ENCODE data around the gene MAP2K7.
A peak's percentile ranks its signal among the peaks of the same experiment; 100 is the strongest.
"Not testable (repeated sequence)": the region's sequence is repeated elsewhere in the genome, so short reads cannot be mapped to it uniquely, and the experiment has no call there.

MAP2K7 gene

GRCh38 chr19:7908078-7908699 lies 4.5 kb downstream of the MAP2K7 start:
- DNase-seq (ENCODE audit: low spot score) = no peak

- no peak for DNase-seq (ENCODE audit: low spot score)
These were observed 5.2 kb downstream of the MAP2K7 start for GRCh38 chr19:7908742-7909461.

GRCh38 chr19:7909471-7910067 lies 5.9 kb downstream of the MAP2K7 start:
- no peak for DNase-seq (ENCODE audit: low spot score)

GRCh38 chr19:7910321-7911161 lies 6.9 kb downstream of the MAP2K7 start:
- no peak for DNase-seq (ENCODE audit: low spot score)

- DNase-seq (ENCODE audit: low spot score) = no peak
These were observed 7.9 kb downstream of the MAP2K7 start for GRCh38 chr19:7911508-7912143.

- no peak for DNase-seq (ENCODE audit: low spot score)
These were observed 8.5 kb downstream of the MAP2K7 start for GRCh38 chr19:7912144-7912696.

- no peak for DNase-seq (ENCODE audit: low spot score)
These were observed 9.3 kb downstream of the MAP2K7 start for GRCh38 chr19:7912697-7913564.

- no peak for DNase-seq (ENCODE audit: low spot score)
These were observed 10.0 kb downstream of the MAP2K7 start for GRCh38 chr19:7913652-7914051.

- DNase-seq (ENCODE audit: low spot score) = no peak
These were observed 10.4 kb downstream of the MAP2K7 start for GRCh38 chr19:7914099-7914498.

GRCh38 chr19:7914598-7915045 lies 10.9 kb downstream of the MAP2K7 start, which contains the start of gene TGFBR3L:
Gene TGFBR3L, plus strand, starts transcription at chr19:7914830.
- DNase-seq (ENCODE audit: low spot score) = no peak

GRCh38 chr19:7915250-7916102 lies 11.8 kb downstream of the MAP2K7 start:
- DNase-seq (ENCODE audit: low spot score) = no peak

GRCh38 chr19:7916103-7916954 lies 12.7 kb downstream of the MAP2K7 start:
- DNase-seq (ENCODE audit: low spot score) = peak; percentile 43

GRCh38 chr19:7916955-7917266 lies 13.2 kb downstream of the MAP2K7 start:
- no peak for DNase-seq (ENCODE audit: low spot score)

- DNase-seq (ENCODE audit: low spot score) = peak; percentile 76
These were observed 13.8 kb downstream of the MAP2K7 start for GRCh38 chr19:7917267-7918061.

GRCh38 chr19:7918062-7918614 lies 14.5 kb downstream of the MAP2K7 start:
- not testable (repeated sequence) for DNase-seq (ENCODE audit: low spot score)

GRCh38 chr19:7918615-7919421 lies 15.1 kb downstream of the MAP2K7 start:
- DNase-seq (ENCODE audit: low spot score) = no peak
